ENCODE data around the gene TMPRSS9.

The TMPRSS9 gene

GRCh38 chr19:2335848-2336247 lies 24.2 kb upstream of the TMPRSS9 start:
- DNase-seq (ENCODE audit: extremely low spot score) = no peak
- POLR2A ChIA-PET = no interaction called here
- CTCF ChIA-PET = no interaction called here
- no peak for TF ChIP-seq CTCF (IDR thresholded peaks at IDR 0.05; ENCODE audit: control extremely low read depth, extremely low read depth, low read depth, missing control alignments)

GRCh38 chr19:2336528-2337328 lies 23.3 kb upstream of the TMPRSS9 start:
- ChIA-PET CTCF (interaction anchor here (1.1 kb wide), 1 partner anchor 110 kb away, joined by 3 read pairs; no protein-coding TSS in a partner anchor), POLR2A (no interaction called here)
- no peak for DNase-seq (ENCODE audit: extremely low spot score)
- TF ChIP-seq CTCF (IDR thresholded peaks at IDR 0.05; ENCODE audit: control extremely low read depth, extremely low read depth, low read depth, missing control alignments) = no peak

GRCh38 chr19:2337329-2337707 lies 22.7 kb upstream of the TMPRSS9 start:
- ChIA-PET CTCF (interaction anchor here (1.1 kb wide), 1 partner anchor 109 kb away, joined by 3 read pairs; no protein-coding TSS in a partner anchor), POLR2A (no interaction called here)
- DNase-seq (ENCODE audit: extremely low spot score) = no peak
- TF ChIP-seq CTCF (IDR thresholded peaks at IDR 0.05; ENCODE audit: control extremely low read depth, extremely low read depth, low read depth, missing control alignments) = no peak

- ChIA-PET CTCF (no interaction called here), POLR2A (no interaction called here)
- DNase-seq (ENCODE audit: extremely low spot score) = no peak
- TF ChIP-seq CTCF (IDR thresholded peaks at IDR 0.05; ENCODE audit: control extremely low read depth, extremely low read depth, low read depth, missing control alignments) = no peak
Observed at GRCh38 chr19:2338055-2338615, 21.9 kb upstream of the TMPRSS9 start.

- ChIA-PET POLR2A (no interaction called here), CTCF (no interaction called here)
- no peak for TF ChIP-seq CTCF (IDR thresholded peaks at IDR 0.05; ENCODE audit: control extremely low read depth, extremely low read depth, low read depth, missing control alignments)
- DNase-seq (ENCODE audit: extremely low spot score) = no peak
Observed at GRCh38 chr19:2338751-2339643, 21.1 kb upstream of the TMPRSS9 start.

- POLR2A ChIA-PET = no interaction called here
- DNase-seq (ENCODE audit: extremely low spot score) = no peak
- no peak for TF ChIP-seq CTCF (IDR thresholded peaks at IDR 0.05; ENCODE audit: control extremely low read depth, extremely low read depth, low read depth, missing control alignments)
- CTCF ChIA-PET = no interaction called here
Observed at GRCh38 chr19:2339644-2340310, 20.3 kb upstream of the TMPRSS9 start.

Measured in GM10248 (cell line).